ENCODE data around the gene SGCA. TPM values are rescaled to one million over a fixed set of nuclear protein-coding genes. Genes with fewer than 3 reads are reported as not detected.

The SGCA gene
- total RNA-seq, 1 donor from 2014 or later: 12.0 TPM

GRCh38 chr17:50187751-50188530 is 22.1 kb downstream of the SGCA start:
- Mint-ChIP-seq H3K27ac (ENCODE audit: unreplicated experiment) (peak overlapping the region; percentile 98), H3K36me3 (ENCODE audit: unreplicated experiment) (peaks cover 54% of the 10 kb centered on the region), H3K4me1 (ENCODE audit: unreplicated experiment) (peaks cover 95% of the 10 kb centered on the region), H3K9me3 (ENCODE audit: unreplicated experiment) (no peaks in the 10 kb centered on the region), H3K4me3 (ENCODE audit: unreplicated experiment) (peak overlapping the region; percentile 10), H3K27me3 (ENCODE audit: unreplicated experiment) (no peaks in the 10 kb centered on the region)
- no peak for DNase-seq (ENCODE audit: extremely low spot score, unreplicated experiment)
- TF ChIP-seq, protein P1, sequence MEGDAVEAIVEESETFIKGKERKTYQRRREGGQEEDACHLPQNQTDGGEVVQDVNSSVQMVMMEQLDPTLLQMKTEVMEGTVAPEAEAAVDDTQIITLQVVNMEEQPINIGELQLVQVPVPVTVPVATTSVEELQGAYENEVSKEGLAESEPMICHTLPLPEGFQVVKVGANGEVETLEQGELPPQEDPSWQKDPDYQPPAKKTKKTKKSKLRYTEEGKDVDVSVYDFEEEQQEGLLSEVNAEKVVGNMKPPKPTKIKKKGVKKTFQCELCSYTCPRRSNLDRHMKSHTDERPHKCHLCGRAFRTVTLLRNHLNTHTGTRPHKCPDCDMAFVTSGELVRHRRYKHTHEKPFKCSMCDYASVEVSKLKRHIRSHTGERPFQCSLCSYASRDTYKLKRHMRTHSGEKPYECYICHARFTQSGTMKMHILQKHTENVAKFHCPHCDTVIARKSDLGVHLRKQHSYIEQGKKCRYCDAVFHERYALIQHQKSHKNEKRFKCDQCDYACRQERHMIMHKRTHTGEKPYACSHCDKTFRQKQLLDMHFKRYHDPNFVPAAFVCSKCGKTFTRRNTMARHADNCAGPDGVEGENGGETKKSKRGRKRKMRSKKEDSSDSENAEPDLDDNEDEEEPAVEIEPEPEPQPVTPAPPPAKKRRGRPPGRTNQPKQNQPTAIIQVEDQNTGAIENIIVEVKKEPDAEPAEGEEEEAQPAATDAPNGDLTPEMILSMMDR (IDR thresholded peaks at IDR 0.05): no peak

DNA sequence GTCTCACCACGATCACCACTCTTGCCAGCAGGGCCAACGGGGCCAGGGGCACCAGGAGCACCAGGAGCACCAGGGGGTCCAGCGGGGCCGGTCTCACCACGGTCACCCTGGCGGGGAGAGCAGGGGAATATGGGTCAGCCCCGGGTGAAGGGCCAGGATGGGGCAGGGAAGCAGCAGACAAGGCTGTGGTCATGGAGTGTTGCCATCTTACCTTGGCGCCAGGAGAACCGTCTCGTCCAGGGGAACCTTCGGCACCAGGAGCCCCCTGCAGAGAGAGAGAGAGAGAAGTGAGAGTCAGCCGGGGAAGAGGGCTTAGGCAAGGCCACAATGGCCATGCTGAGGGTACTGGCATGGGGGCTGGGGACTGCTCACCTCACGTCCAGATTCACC is 22.7 kb downstream of the SGCA start:
- peaks cover 96% of the 10 kb centered on the region for H3K4me1 Mint-ChIP-seq (ENCODE audit: unreplicated experiment)
- peak overlapping the region; percentile 98 for H3K27ac Mint-ChIP-seq (ENCODE audit: unreplicated experiment)
- peak overlapping the region; percentile 35 for H3K4me3 Mint-ChIP-seq (ENCODE audit: unreplicated experiment)
- no peaks in the 10 kb centered on the region for H3K27me3 Mint-ChIP-seq (ENCODE audit: unreplicated experiment)
- no peak for DNase-seq (ENCODE audit: extremely low spot score, unreplicated experiment)
- H3K36me3 Mint-ChIP-seq (ENCODE audit: unreplicated experiment): peaks cover 59% of the 10 kb centered on the region
- TF ChIP-seq, protein P1 (IDR thresholded peaks at IDR 0.05): no peak
- no peaks in the 10 kb centered on the region for H3K9me3 Mint-ChIP-seq (ENCODE audit: unreplicated experiment)

- Mint-ChIP-seq H3K27me3 (ENCODE audit: unreplicated experiment) (no peaks in the 10 kb centered on the region), H3K9me3 (ENCODE audit: unreplicated experiment) (no peaks in the 10 kb centered on the region), H3K4me1 (ENCODE audit: unreplicated experiment) (peaks cover 96% of the 10 kb centered on the region), H3K36me3 (ENCODE audit: unreplicated experiment) (peaks cover 64% of the 10 kb centered on the region), H3K27ac (ENCODE audit: unreplicated experiment) (peak overlapping the region; percentile 98), H3K4me3 (ENCODE audit: unreplicated experiment) (peak overlapping the region; percentile 42)
- TF ChIP-seq, protein P1 (IDR thresholded peaks at IDR 0.05): no peak
- DNase-seq (ENCODE audit: extremely low spot score, unreplicated experiment): no peak
Measured at GRCh38 chr17:50188921-50189549, 23.2 kb downstream of the SGCA start.

GRCh38 chr17:50189550-50190292 is 23.9 kb downstream of the SGCA start:
- H3K36me3 Mint-ChIP-seq (ENCODE audit: unreplicated experiment): peaks cover 66% of the 10 kb centered on the region
- DNase-seq (ENCODE audit: extremely low spot score, unreplicated experiment): no peak
- H3K4me3 Mint-ChIP-seq (ENCODE audit: unreplicated experiment): peak overlapping the region; percentile 42
- H3K9me3 Mint-ChIP-seq (ENCODE audit: unreplicated experiment): no peaks in the 10 kb centered on the region
- H3K4me1 Mint-ChIP-seq (ENCODE audit: unreplicated experiment): peaks cover 95% of the 10 kb centered on the region
- H3K27ac Mint-ChIP-seq (ENCODE audit: unreplicated experiment): peak overlapping the region; percentile 98
- TF ChIP-seq, protein P1 (IDR thresholded peaks at IDR 0.05): no peak
- no peaks in the 10 kb centered on the region for H3K27me3 Mint-ChIP-seq (ENCODE audit: unreplicated experiment)

- Mint-ChIP-seq H3K27ac (ENCODE audit: unreplicated experiment) (peak overlapping the region; percentile 98), H3K4me1 (ENCODE audit: unreplicated experiment) (peaks cover 95% of the 10 kb centered on the region)
Measured at GRCh38 chr17:50190293-50190602, 24.4 kb downstream of the SGCA start.

More at GRCh38 chr17:50190293-50190602, 24.4 kb downstream of the SGCA start:
- TF ChIP-seq, protein P1 (IDR thresholded peaks at IDR 0.05): no peak
- peaks cover 65% of the 10 kb centered on the region for H3K36me3 Mint-ChIP-seq (ENCODE audit: unreplicated experiment)
- H3K9me3 Mint-ChIP-seq (ENCODE audit: unreplicated experiment): no peaks in the 10 kb centered on the region
- peak overlapping the region; percentile 42 for H3K4me3 Mint-ChIP-seq (ENCODE audit: unreplicated experiment)
- H3K27me3 Mint-ChIP-seq (ENCODE audit: unreplicated experiment): no peaks in the 10 kb centered on the region
- no peak for DNase-seq (ENCODE audit: extremely low spot score, unreplicated experiment)
